Activated naive CD8-positive, alpha-beta T cell treated with anti-CD3 and anti-CD28 coated beads, Interleukin-2, amount 50 U/mL, for 24 hours (primary cell): Measurements from ENCODE around the gene EMP1.
"Not testable (repeated sequence)": the region's sequence is repeated elsewhere in the genome, so short reads cannot be mapped to it uniquely, and the experiment has no call there.

Experiments used
- ATAC-seq: fragments of 150-1000 bp; cut with Tn5 transposase; one replicate; pipeline ENCODE4 v1.10.0; 2021
- DNase-seq: peaks from one replicate; pipeline ENCODE4 v3.0.0; 2021
- H3K27ac Mint-ChIP-seq: one replicate; pipeline ENCODE4 v1.8.0; 2021; ENCODE audit warnings: mild to moderate bottlenecking, mixed read lengths
- H3K27me3 Mint-ChIP-seq: one replicate; pipeline ENCODE4 v1.8.0; 2021; ENCODE audit warnings: mixed read lengths
- H3K36me3 Mint-ChIP-seq: one replicate; pipeline ENCODE4 v1.8.0; 2021; ENCODE audit warnings: low read depth, mixed read lengths
- H3K4me1 Mint-ChIP-seq: one replicate; pipeline ENCODE4 v1.8.0; 2021; ENCODE audit warnings: mixed read lengths
- H3K4me3 Mint-ChIP-seq: one replicate; pipeline ENCODE4 v1.8.0; 2021; ENCODE audit warnings: mild to moderate bottlenecking, moderate library complexity, mixed read lengths
- H3K9me3 Mint-ChIP-seq: one replicate; pipeline ENCODE4 v1.8.0; 2021; ENCODE audit warnings: mixed read lengths

EMP1 gene

DNA sequence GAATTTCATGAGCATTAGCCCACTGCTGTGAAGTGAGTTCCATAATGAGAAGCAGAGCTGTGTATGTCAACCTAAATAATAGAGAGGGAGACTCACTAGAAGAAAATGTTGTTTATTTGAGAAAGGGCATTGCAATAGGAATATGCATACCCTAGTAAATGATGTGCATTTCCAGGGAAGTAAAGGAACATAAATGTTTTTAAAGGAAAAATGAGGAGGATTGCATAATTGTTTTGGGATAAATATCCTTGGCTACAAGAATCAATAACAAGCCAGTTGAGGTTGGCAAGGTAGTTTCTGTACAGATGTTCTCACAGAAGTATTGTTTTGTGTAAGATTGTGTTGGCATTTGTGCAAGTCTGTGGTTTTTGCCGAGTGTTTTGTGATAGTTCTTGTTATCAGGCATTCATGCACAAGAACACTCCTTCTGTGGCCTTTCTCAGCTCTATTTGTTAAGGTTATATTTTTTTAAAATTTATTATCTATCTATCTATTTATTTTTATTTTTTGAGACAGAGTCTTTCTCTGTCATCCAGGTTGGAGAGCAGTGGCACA, 47.1 kb downstream of the EMP1 start:
- no peaks in the 10 kb centered on the region for H3K4me1 Mint-ChIP-seq
- DNase-seq (no peak), ATAC-seq (no peak)

DNA sequence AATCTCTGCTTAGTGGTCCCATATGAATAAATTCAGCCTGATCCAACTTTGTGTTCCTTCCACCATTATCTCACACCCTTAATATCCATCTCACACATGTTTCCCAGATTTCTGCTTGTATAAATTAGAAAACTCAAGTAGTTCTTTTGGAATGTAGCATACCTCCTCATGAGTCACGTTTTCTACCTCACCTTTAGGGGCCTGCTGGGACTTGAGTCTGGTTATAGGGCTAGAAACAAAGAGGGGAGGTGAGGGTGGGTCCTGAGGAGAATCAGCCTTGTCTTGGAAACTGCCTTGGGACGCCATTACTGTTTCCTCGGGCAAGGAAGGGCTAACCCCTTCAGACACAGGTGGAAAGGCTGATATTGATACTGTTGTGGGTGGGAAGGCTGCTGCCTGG, 51.1 kb downstream of the EMP1 start:
- no peak for DNase-seq
- Mint-ChIP-seq H3K27me3 (peaks cover 8% of the 10 kb centered on the region), H3K36me3 (no peaks in the 10 kb centered on the region), H3K4me1 (no peaks in the 10 kb centered on the region), H3K9me3 (no peaks in the 10 kb centered on the region), H3K27ac (no peak overlapping the region), H3K4me3 (no peak overlapping the region)
- no peak for ATAC-seq

More for the DNA sequence above, 47.1 kb downstream of the EMP1 start:
- no peaks in the 10 kb centered on the region for H3K9me3 Mint-ChIP-seq
- no peak overlapping the region for H3K27ac Mint-ChIP-seq
- no peak overlapping the region for H3K4me3 Mint-ChIP-seq
- no peaks in the 10 kb centered on the region for H3K36me3 Mint-ChIP-seq
- H3K27me3 Mint-ChIP-seq: peaks cover 11% of the 10 kb centered on the region

DNA sequence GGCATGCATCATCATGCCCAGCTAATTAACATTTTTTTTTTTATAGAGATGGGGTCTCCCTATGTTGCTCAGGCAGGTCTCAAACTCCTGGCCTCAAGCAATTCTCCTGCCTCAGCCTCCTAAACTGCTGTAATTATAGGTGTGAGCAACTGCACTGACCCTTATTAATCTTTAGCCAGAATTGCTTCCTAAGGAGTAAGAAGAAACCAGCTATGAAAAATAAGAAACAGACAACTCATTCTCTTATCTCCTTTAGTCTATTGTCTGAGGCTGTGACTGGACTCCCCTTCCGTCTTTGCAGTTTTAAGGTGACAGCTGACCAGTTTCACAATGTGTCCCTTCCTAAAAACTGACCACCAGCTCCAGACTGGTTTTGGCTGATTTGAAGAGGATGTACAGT, 52.4 kb downstream of the EMP1 start:
- no peak for DNase-seq
- Mint-ChIP-seq H3K36me3 (no peaks in the 10 kb centered on the region), H3K27me3 (peaks cover 6% of the 10 kb centered on the region), H3K27ac (no peak overlapping the region), H3K9me3 (no peaks in the 10 kb centered on the region), H3K4me1 (no peaks in the 10 kb centered on the region), H3K4me3 (no peak overlapping the region)
- ATAC-seq: no peak

DNA sequence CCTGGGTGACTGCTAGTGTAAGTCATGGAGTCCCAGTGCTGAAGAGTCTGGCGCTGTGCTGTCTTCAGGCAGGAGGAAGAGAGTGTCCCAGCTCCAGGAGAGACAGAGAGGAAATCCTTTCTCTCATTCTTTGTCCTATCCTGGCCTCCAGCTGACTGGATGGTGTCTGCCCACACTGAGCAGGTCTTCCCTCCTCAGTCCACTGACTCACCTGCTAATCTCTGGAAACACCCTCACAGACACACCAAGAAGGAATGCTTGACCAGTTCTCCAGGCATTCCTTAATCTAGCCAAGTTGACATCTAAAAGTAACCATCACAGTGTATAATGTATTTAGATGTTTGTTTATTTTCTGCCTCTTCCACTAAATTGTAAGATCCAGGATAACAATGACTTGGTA, 53.9 kb downstream of the EMP1 start:
- no peak for DNase-seq
- H3K4me3 Mint-ChIP-seq: no peak overlapping the region
- no peak overlapping the region for H3K27ac Mint-ChIP-seq
- no peaks in the 10 kb centered on the region for H3K36me3 Mint-ChIP-seq
- no peak for ATAC-seq
- no peaks in the 10 kb centered on the region for H3K4me1 Mint-ChIP-seq
- H3K27me3 Mint-ChIP-seq: peaks cover 6% of the 10 kb centered on the region
- H3K9me3 Mint-ChIP-seq: no peaks in the 10 kb centered on the region

DNA sequence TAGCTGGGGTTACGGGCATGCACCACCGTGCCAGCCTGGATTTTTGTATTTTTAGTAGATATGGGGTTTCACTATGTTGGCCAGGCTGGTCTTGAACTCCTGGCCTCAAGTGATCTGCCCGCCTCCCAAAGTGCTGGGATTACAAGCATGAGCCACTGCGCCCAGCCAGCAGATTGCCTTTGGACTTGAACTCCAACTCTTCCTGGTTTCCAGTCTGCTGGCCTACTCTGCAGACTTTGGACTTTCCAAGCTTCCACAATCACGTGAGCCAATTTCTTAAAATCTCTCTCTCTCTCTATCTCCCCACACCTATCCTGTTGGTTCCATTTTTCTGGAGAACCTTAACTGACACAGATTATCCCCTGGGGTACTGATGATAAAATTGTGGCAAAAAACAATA, 55.0 kb downstream of the EMP1 start:
- H3K9me3 Mint-ChIP-seq: no peaks in the 10 kb centered on the region
- no peaks in the 10 kb centered on the region for H3K36me3 Mint-ChIP-seq
- H3K4me1 Mint-ChIP-seq: peaks cover 5% of the 10 kb centered on the region
- ATAC-seq: no peak
- no peak overlapping the region for H3K27ac Mint-ChIP-seq
- no peak overlapping the region for H3K4me3 Mint-ChIP-seq
- peaks cover 6% of the 10 kb centered on the region for H3K27me3 Mint-ChIP-seq
- DNase-seq: no peak

DNA sequence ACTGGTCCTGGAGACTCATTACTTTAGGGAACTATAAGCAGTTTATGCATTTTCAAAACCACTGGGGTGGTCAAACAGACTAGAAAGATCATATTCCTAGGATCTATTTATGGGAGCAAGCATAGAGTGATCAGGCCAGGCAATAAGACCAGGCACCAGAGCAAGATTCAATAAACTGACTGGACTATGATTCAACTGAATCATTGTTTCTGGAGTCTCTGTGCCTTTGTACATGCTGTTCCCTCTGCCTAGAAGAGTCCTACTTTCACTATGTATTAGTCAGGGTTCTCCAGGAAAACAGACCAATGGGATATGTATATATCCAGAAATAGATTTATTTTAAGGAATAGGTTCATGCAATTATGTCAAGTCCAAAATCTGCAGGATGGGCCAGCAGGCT, 55.5 kb downstream of the EMP1 start:
- Mint-ChIP-seq H3K9me3 (no peaks in the 10 kb centered on the region), H3K4me1 (peaks cover 5% of the 10 kb centered on the region), H3K27ac (no peak overlapping the region), H3K27me3 (peaks cover 9% of the 10 kb centered on the region), H3K4me3 (no peak overlapping the region), H3K36me3 (no peaks in the 10 kb centered on the region)
- no peak for ATAC-seq
- no peak for DNase-seq

DNA sequence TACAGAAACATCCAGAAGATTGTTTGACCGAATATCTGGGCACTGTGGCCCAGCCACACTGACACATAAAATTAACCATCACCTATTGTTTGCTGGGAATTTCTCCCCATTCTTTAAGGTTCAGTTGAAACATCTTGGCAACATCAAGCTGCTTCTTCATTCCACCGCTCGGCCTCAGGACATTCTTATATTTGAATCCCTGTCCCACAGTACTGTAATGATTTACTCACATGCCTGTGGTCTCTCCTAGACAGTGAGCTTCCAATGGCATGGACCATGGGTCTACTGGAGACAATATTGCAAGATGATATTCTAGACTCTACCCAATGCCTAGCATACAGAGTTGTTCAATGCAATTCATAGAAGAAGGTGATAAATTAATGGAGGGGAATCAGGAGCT, 56.1 kb downstream of the EMP1 start:
- DNase-seq: no peak

DNA sequence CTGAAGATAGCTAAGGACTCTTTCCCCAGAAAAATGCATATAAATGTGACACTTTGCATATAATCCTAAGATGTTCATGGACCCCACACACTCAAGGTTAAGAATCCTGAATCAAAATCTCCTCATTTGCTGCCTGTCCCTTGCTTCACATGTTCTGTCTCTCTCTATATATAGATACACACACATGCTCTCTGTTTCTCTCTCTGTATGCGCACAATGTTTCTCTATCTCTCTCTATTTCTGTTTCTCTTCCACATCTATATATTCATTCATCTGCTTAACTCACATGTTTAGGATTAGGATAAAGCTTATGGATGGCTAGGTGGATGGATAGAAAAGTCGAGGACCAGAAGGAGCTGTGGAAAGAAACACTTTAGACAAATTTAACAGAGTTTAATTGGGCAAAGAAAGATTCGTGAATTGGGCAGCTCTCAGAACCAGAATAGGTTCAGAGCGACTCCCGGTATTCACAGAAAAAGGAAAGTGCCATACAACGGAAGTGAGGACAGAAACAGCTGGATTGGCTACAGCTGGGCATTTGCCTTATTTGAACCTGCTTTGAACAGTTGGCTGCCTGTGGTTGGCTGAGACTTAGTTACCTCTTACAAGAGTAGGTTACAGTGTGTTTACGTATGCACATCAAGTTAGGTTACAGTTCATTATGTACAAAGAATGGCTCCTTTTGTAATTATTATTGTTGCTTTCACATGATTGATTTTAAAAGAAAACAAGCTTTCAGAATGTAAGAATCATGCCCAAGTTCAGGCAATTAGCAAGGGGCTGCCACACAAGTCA, 57.6 kb downstream of the EMP1 start:
- no peak for DNase-seq
- Mint-ChIP-seq H3K4me1 (peaks cover 5% of the 10 kb centered on the region), H3K9me3 (no peaks in the 10 kb centered on the region), H3K27ac (no peak overlapping the region), H3K4me3 (no peak overlapping the region), H3K36me3 (no peaks in the 10 kb centered on the region), H3K27me3 (peaks cover 7% of the 10 kb centered on the region)
- ATAC-seq: no peak

More for the DNA sequence above, 56.1 kb downstream of the EMP1 start:
- Mint-ChIP-seq H3K4me3 (no peak overlapping the region), H3K27ac (no peak overlapping the region), H3K4me1 (peaks cover 5% of the 10 kb centered on the region), H3K36me3 (no peaks in the 10 kb centered on the region), H3K9me3 (no peaks in the 10 kb centered on the region), H3K27me3 (peaks cover 9% of the 10 kb centered on the region)
- ATAC-seq: no peak

DNA sequence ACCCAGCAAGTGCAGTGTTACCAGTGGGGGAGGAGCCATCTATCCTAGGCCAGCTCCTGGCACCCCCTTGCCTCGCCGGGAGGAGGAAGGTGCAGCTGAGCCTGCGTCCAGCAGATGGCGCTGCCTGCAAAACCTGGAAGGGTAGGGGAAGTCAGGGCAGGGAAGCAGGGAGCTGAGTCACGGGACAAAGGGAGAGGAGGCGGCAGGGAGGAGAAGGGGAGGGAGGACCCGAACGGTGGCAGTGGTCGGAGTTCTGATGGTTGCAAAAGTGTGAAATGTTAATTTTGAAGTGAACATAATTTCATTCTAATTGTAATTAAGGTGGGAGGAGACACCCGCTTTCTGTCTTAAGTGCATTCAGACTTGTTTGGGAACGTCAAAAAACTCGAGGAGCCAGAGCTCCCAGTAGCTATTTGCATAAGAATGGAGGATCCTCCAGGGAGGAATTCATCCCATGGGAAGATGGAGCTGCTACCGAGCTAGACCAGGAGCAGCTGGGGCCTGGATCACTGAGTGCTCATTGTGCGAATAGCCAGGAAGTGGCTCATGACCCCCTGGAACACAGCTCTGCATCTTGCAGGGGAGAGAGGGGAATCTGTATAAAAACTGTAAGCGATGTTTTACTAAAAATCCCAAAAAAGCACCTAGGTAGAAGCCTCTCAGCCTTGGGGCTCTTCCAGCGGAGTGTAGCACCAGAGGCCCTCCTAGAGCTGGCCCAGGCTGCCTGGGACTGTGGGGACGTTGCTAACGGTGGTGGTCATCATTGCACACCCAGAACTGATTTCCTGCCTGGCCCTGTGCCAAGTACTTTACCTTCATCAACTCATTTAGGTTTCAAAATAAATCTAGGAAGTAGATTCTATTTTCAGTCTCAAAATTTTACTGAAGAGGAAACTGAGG, 59.5 kb downstream of the EMP1 start:
- DNase-seq: peak; percentile 89
- Mint-ChIP-seq H3K27ac (peak overlapping the region; percentile 13), H3K36me3 (no peaks in the 10 kb centered on the region), H3K9me3 (no peaks in the 10 kb centered on the region), H3K4me1 (peaks cover 5% of the 10 kb centered on the region), H3K27me3 (peaks cover 6% of the 10 kb centered on the region), H3K4me3 (peak overlapping the region; percentile 28)
- peak; percentile 97 for ATAC-seq

DNA sequence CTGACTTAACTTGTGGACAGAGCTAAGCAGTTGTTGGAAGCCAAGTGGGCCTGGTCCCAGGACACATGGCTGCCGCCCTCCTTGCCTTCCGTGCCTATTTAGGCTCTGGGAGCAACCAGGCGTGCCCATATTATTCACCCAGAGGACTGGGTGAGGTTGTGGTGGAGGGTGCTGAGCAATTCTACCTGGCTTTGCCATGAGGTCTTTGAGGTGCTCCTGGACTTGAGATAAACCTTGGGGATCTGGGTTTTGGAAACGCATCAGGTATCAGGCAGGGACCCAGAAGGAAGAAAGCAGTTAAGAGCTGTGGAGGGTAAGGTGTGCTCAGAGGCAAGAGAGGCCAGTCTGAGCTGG, 60.1 kb downstream of the EMP1 start:
- Mint-ChIP-seq H3K4me1 (peaks cover 5% of the 10 kb centered on the region), H3K4me3 (no peak overlapping the region), H3K9me3 (no peaks in the 10 kb centered on the region), H3K27me3 (peaks cover 6% of the 10 kb centered on the region), H3K36me3 (no peaks in the 10 kb centered on the region), H3K27ac (no peak overlapping the region)
- DNase-seq (no peak), ATAC-seq (no peak)

DNA sequence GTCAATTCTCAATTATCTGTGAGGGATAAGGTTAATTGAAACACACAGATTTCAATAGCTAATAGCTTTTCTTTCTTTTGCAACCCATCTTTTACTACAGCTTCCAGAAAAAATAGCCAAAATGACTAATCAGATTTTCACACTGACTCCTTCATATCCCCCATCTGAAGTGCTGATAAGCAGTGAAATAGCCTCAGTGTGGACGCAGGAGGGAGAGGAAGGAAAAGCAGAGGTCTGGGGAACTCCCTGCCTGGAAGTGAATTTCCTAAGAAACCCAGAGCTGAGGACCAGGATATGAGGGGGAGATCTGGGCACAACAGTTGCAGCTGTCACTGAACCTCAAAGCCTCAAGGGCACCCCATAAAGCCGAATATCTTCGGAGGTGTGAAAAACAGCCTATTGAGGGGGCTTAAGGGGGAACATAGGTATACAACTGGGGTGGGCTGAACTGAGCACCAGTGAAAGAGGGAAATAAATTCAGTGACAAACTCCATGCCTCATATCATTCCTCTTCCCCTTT, 60.9 kb downstream of the EMP1 start:
- no peak overlapping the region for H3K4me3 Mint-ChIP-seq
- DNase-seq (no peak), ATAC-seq (no peak)
- H3K36me3 Mint-ChIP-seq: no peaks in the 10 kb centered on the region
- peaks cover 5% of the 10 kb centered on the region for H3K4me1 Mint-ChIP-seq
- peaks cover 6% of the 10 kb centered on the region for H3K27me3 Mint-ChIP-seq
- H3K9me3 Mint-ChIP-seq: no peaks in the 10 kb centered on the region
- no peak overlapping the region for H3K27ac Mint-ChIP-seq

DNA sequence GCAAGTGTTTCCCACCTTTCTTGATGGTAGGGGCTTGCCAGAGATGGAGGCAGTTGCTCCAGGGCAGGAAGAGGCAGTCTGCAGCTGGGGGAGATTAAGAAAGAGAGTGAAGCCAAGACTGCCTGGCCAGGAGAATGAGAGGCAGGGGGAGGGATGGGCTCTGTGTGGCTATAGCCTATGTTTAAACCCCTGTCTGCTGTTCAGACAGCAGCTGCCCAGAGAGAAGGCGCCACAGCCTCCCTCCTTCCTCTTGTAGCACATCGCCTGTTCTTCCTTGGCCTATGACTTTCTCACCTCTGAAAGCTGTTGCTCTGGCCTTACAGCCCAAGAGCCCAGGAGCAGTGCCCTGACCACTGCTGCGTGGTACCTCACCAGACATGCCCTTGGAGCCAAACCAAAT, 61.7 kb downstream of the EMP1 start:
- ATAC-seq (peak; percentile 3), DNase-seq (no peak)
- Mint-ChIP-seq H3K9me3 (no peaks in the 10 kb centered on the region), H3K27me3 (peaks cover 3% of the 10 kb centered on the region), H3K27ac (no peak overlapping the region), H3K4me1 (peaks cover 5% of the 10 kb centered on the region), H3K4me3 (no peak overlapping the region), H3K36me3 (no peaks in the 10 kb centered on the region)

DNA sequence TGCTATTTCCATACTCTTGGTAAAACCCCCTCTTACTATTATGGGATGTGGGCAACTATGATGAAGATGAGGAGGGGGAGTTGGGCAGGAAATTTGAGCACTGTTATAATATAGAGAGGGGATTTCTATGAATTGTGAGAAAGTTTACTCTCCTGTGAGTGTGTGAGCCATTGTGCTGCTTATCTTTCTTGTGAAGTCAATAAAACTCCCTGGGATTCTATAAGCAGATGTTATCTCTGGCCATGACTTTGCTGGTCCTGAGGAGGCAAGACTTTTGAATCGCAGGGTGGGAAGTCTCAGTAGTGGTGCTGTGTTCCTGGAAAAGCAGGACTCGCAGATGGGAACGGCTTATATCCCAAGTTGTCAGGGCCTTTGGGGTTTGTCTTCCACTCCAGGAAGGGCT, 62.2 kb downstream of the EMP1 start:
- Mint-ChIP-seq H3K4me3 (no peak overlapping the region), H3K27me3 (peaks cover 3% of the 10 kb centered on the region), H3K4me1 (peaks cover 5% of the 10 kb centered on the region), H3K36me3 (no peaks in the 10 kb centered on the region), H3K27ac (no peak overlapping the region), H3K9me3 (no peaks in the 10 kb centered on the region)
- no peak for DNase-seq
- ATAC-seq: no peak

DNA sequence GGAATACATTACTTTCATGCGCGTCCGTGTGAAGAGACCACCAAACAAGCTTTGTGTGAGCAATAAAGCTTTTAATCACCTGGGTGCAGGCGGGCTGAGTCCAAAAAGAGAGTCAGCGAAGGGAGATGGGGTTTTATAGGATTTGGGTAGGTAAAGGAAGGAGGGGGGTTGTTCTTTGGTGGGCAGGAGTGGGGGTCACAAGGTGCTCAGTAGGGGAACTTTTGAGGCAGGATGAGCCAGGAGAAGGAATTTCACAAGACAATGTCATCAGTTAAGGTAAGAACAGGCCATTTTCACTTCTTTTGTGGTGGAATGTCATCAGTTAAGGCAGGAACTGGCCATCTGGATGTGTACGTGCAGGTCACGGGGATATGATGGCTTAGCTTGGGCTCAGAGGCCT, 63.1 kb downstream of the EMP1 start:
- not testable (repeated sequence) for H3K27me3 Mint-ChIP-seq, DNase-seq, ATAC-seq, H3K9me3 Mint-ChIP-seq, H3K4me3 Mint-ChIP-seq, H3K4me1 Mint-ChIP-seq, H3K27ac Mint-ChIP-seq, H3K36me3 Mint-ChIP-seq

DNA sequence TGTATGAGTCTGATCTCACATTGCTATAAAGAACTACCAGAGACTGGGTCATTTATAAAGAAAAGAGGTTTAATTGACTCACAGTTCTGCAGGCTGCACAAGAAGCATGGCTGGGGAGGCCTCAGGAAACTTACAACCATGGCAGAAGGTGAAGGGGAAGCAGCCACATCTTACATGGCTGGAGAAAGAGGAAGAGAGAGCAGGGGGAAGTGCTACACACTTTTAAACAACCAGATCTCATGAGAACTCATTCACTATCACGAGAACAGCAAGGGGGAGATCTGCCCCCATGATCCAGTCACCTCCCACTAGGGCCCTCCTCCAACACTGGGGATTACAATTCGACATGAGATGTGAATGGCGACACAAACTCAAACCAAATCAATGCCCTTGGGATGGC, 71.3 kb downstream of the EMP1 start:
- not testable (repeated sequence) for H3K27ac Mint-ChIP-seq, H3K4me1 Mint-ChIP-seq, H3K4me3 Mint-ChIP-seq, ATAC-seq, H3K9me3 Mint-ChIP-seq, H3K27me3 Mint-ChIP-seq, H3K36me3 Mint-ChIP-seq, DNase-seq
